NB4 (cell line): ENCODE data around the gene ANKRD12.

Experiments used
- DNase-seq: peaks from one replicate; pipeline ENCODE4 v3.0.0; 2010; ENCODE audit warnings: low read depth
- H3K4me3 ChIP-seq: one replicate; pipeline ENCODE4 v1.5.1; 2011; ENCODE audit warnings: mild to moderate bottlenecking, low read depth, low read length, moderate library complexity
- MYC ChIP-seq: IDR thresholded peaks from 2 replicates; pipeline ENCODE4 v1.6.1; 2011; ENCODE audit warnings: low read depth, low read length
- POLR2A ChIP-seq: IDR thresholded peaks from 2 replicates; pipeline ENCODE4 v1.6.1; 2011; ENCODE audit warnings: mild to moderate bottlenecking; ENCODE audit not compliant: insufficient read length; ENCODE audit errors: extremely low read depth
- TF ChIP-seq, protein P1 (sequence below): IDR thresholded peaks from 2 replicates; pipeline ENCODE4 v1.6.1; 2011; ENCODE audit warnings: low read depth, low read length
- TF ChIP-seq, protein P2 (sequence below): IDR thresholded peaks from one replicate; pipeline ENCODE4 v1.5.1; 2012; ENCODE audit warnings: low read depth, low read length

ANKRD12 gene

DNA sequence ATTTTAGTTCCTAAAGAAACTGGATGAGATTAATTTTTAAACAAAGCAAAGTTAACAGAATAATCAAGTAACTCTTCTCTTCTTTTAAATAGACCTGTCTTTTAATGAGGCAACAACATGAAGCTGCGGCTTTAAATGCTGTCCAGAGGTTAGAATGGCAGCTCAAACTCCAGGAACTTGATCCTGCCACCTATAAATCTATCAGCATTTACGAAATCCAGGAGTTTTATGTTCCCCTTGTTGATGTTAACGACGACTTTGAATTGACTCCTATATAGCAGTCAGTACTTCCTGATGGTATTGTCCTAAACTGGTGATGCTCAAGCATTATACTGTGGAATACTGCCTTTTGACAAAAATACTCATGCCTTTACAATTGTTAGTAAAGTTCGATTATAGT lies 144.3 kb downstream of the ANKRD12 start:
- TF ChIP-seq MYC (no peak), POLR2A (no peak)
- TF ChIP-seq, protein P1, sequence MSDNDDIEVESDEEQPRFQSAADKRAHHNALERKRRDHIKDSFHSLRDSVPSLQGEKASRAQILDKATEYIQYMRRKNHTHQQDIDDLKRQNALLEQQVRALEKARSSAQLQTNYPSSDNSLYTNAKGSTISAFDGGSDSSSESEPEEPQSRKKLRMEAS, result no peak
- TF ChIP-seq, protein P2, sequence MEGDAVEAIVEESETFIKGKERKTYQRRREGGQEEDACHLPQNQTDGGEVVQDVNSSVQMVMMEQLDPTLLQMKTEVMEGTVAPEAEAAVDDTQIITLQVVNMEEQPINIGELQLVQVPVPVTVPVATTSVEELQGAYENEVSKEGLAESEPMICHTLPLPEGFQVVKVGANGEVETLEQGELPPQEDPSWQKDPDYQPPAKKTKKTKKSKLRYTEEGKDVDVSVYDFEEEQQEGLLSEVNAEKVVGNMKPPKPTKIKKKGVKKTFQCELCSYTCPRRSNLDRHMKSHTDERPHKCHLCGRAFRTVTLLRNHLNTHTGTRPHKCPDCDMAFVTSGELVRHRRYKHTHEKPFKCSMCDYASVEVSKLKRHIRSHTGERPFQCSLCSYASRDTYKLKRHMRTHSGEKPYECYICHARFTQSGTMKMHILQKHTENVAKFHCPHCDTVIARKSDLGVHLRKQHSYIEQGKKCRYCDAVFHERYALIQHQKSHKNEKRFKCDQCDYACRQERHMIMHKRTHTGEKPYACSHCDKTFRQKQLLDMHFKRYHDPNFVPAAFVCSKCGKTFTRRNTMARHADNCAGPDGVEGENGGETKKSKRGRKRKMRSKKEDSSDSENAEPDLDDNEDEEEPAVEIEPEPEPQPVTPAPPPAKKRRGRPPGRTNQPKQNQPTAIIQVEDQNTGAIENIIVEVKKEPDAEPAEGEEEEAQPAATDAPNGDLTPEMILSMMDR, result no peak
- no peak overlapping the region for H3K4me3 ChIP-seq
- no peak for DNase-seq

DNA sequence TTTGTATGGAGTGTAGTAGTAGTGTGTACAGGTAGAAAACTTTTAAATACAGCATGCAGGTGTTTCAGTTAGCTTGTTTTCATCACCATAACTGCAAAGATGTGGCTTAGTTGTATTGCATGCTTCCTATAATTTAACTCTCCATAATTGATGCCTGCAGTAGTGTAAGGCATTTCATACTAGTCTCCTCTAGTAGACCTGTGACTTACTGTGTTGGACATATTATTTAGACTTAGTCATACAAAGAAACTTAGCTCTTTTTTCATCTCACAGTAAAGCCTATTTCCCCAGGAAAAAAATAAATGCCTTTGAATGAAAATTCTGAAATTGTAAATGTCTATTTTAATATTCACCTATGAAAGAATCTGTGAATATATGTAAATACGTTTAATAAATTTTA lies 145.2 kb downstream of the ANKRD12 start:
- H3K4me3 ChIP-seq, result no peak overlapping the region
- no peak for DNase-seq
- TF ChIP-seq MYC, result no peak
- TF ChIP-seq, protein P2, result no peak
- TF ChIP-seq, protein P1, result no peak
- TF ChIP-seq POLR2A, result no peak

DNA sequence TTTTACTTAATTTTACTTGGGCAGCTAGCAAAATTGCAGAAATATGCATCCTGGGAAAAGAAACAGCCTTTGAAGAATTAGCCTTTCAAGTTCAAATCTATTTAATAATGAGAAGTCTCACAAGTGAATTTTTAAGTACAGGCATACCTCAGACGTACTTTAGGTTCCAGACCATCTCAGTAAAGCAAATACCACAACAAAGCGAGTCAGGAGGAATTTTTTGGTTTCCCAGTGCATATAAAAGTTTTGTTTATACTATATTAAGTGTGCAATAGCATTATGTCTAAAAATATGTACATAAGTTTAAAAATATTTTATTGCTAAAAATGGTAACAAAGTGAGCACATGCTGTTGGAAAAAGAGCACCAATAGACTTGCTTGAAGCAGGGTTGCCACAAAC lies 147.2 kb downstream of the ANKRD12 start:
- TF ChIP-seq, protein P1, result no peak
- TF ChIP-seq, protein P2, result no peak
- no peak for TF ChIP-seq POLR2A
- TF ChIP-seq MYC, result no peak
- H3K4me3 ChIP-seq, result no peak overlapping the region
- DNase-seq, result no peak

DNA sequence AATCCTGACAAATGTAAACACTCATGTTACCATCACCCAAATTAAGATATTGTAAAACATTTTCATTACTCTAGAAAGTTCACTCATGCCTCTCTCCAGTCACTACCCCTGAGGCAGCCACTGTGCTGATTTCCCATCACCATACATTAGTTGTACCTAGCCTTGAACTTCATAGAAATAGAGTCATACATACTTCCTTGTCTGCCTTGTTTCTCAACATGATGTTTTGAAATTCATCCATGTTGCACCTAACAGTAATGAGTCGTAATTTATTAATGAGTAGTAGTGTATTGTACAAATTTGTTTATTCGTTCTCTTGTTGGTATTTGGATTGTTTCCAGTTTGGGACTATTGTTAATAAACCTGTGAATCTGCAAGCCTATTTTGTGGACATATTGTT lies 149.0 kb downstream of the ANKRD12 start:
- DNase-seq, result no peak
- no peak overlapping the region for H3K4me3 ChIP-seq
- no peak for TF ChIP-seq MYC
- TF ChIP-seq, protein P1, result no peak
- no peak for TF ChIP-seq POLR2A
- TF ChIP-seq, protein P2, result no peak

DNA sequence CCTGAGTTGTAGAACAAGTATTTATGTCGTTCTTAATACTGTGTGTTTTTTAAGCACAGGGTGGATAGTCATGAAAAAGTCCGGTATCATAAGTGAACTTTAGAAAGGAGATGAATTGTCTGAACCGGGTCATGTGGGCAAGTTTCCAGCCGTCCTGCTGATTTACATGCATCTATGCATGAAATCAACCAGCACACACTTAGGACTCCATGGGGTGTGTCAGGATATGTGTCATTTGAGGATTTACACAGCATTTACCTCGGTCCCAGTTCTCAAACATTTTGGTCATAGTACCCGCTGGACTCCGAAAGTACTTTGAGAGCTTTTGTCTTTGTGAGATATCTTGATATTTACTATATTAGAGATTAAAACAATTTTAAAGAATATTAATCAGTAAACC lies 150.5 kb downstream of the ANKRD12 start:
- no peak for TF ChIP-seq MYC
- TF ChIP-seq, protein P1, result no peak
- TF ChIP-seq POLR2A, result no peak
- TF ChIP-seq, protein P2, result no peak
- no peak for DNase-seq
- no peak overlapping the region for H3K4me3 ChIP-seq

DNA sequence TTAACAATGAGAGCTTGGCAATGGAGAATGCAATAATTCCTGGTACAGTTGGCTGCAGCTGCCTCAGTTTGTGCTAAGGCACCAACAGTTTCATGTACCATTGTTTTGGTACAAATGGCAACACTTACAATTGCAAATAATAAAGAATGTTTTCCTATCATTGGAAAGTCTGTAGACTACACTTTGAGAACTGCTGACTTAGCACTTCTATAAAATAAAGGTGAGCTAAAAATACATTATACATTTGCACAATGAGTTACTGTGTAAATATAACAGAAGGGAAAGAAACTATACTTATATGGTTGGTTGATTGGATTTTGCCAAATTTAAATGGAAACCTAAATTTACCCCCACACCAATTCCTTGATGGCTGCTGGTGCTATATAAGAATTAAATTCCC lies 153.1 kb downstream of the ANKRD12 start:
- no peak overlapping the region for H3K4me3 ChIP-seq
- no peak for DNase-seq
- TF ChIP-seq, protein P2, result no peak
- TF ChIP-seq, protein P1, result no peak
- TF ChIP-seq MYC (no peak), POLR2A (no peak)
